Stimulated activated naive CD8-positive, alpha-beta T cell treated with anti-CD3 and anti-CD28 coated beads, Interleukin-15, Interleukin-2, amounts not matched to agents 100 ng/mL and 50 ng/mL, for 24 hours (primary cell): ENCODE measurements around the gene DZANK1.
"Not testable (repeated sequence)": the region's sequence is repeated elsewhere in the genome, so short reads cannot be mapped to it uniquely, and the experiment has no call there.

Source experiments
- H3K27ac Mint-ChIP-seq: one replicate; pipeline ENCODE4 v1.8.0; 2021; ENCODE audit warnings: mild to moderate bottlenecking, mixed read lengths
- H3K27me3 Mint-ChIP-seq: one replicate; pipeline ENCODE4 v1.8.0; 2021; ENCODE audit warnings: mixed read lengths
- H3K36me3 Mint-ChIP-seq: one replicate; pipeline ENCODE4 v1.8.0; 2021; ENCODE audit warnings: low read depth, mixed read lengths
- H3K4me1 Mint-ChIP-seq: one replicate; pipeline ENCODE4 v1.8.0; 2021; ENCODE audit warnings: low read depth, mixed read lengths
- H3K4me3 Mint-ChIP-seq: one replicate; pipeline ENCODE4 v1.8.0; 2021; ENCODE audit warnings: mild to moderate bottlenecking, mixed read lengths
- H3K9me3 Mint-ChIP-seq: one replicate; pipeline ENCODE4 v1.8.0; 2021; ENCODE audit warnings: mixed read lengths

The DZANK1 gene

DNA sequence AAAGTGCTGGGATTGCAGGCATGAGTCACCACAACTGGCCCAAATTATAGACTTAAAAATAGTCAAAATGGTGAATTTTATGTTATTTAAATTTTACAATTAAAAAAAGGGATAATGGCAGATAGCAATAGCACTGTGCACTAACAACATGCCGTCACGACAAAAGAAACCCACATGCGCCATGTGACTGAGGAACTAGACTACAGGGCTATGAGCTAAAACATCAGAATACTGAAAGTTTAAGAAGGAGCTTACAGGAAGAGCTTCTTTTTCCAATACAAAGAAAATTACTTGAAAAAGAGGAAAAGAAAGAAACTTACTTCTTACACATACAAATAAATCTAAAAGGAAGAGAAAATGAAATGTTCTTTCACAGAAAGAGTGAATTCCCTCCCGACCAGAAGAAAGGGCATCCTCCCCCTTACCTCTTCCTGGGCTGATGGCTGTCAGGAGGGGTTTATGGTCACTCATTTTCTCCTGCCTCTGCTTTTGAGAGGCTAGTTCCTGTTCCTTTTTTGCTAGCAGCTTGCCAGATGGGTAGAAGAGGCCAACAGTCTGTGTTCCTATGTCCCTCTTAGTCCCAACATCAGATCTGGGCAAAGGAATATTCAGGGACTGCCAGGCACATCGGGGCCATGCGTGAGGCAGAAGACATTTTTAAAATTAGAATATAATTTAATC lies 54.5 kb downstream of the DZANK1 start:
- Mint-ChIP-seq H3K27ac (no peak overlapping the region), H3K4me3 (no peak overlapping the region)

DNA sequence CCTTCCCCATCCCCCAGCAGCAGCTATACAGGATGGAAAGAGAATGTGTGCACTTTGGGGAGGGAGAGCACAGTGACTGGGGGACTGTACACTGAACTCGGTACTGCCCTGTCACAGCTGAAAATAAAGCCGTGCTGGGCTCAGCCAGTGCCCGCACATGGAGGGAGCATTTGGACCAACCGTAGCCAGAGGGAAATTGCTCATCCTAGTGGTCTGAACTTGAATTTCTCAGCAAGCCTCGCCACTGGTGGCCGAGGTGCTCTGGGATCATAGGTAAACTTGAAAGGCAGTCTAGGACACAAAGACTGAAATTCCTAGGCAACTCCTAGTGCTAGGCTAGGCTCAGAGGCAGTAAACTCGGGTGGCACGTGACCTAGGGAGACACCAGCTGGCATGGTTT lies 61.0 kb downstream of the DZANK1 start:
- H3K4me3 Mint-ChIP-seq = no peak overlapping the region
- no peaks in the 10 kb centered on the region for H3K9me3 Mint-ChIP-seq
- no peaks in the 10 kb centered on the region for H3K27me3 Mint-ChIP-seq
- no peaks in the 10 kb centered on the region for H3K4me1 Mint-ChIP-seq
- H3K27ac Mint-ChIP-seq = no peak overlapping the region
- H3K36me3 Mint-ChIP-seq = peaks cover 15% of the 10 kb centered on the region

More for the DNA sequence above, 54.5 kb downstream of the DZANK1 start:
- Mint-ChIP-seq H3K36me3 (no peaks in the 10 kb centered on the region), H3K9me3 (no peaks in the 10 kb centered on the region), H3K4me1 (peaks cover 5% of the 10 kb centered on the region), H3K27me3 (no peaks in the 10 kb centered on the region)

DNA sequence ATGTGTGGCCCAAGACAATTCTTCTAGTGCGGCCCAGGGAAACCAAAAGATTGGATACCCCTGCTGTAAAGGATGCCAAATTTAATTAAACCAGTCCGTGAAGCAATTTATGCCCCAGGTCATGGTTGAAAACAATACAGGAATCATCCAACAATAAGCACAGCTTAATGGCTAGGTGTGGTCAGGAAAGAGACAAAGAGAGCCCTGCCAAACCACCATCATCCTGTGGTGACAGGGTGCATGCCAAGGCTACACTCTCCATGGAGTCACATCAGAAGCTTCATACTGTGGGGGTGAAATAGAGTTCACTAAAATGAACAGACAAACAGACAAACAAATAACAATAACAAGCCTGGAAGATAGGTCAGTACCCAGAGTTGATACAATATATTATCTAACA lies 62.7 kb downstream of the DZANK1 start:
- Mint-ChIP-seq H3K9me3 (no peaks in the 10 kb centered on the region), H3K4me3 (no peak overlapping the region), H3K4me1 (no peaks in the 10 kb centered on the region), H3K27me3 (no peaks in the 10 kb centered on the region), H3K36me3 (peaks cover 15% of the 10 kb centered on the region), H3K27ac (no peak overlapping the region)

DNA sequence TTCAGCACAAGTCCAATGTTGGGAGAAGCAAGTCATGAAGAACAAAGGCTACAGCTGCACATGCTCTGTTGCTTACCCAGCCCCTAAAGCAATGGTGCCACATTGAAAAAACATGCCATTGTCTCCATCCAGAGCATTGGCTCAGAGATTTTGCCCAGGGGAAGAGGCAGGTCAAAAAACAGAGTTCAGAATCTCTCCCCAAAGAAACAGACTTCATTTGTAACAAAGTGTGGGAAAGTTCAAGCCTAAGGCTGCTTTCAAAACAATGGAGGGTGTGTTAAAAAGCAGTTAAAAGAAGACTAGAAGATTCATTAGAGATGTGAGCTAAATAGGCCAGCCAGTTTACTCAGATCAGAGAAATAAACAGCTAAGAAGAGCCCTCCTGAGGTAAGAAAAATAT lies 63.6 kb downstream of the DZANK1 start:
- no peak overlapping the region for H3K4me3 Mint-ChIP-seq
- peaks cover 17% of the 10 kb centered on the region for H3K36me3 Mint-ChIP-seq
- H3K27me3 Mint-ChIP-seq = no peaks in the 10 kb centered on the region
- no peak overlapping the region for H3K27ac Mint-ChIP-seq
- H3K9me3 Mint-ChIP-seq = no peaks in the 10 kb centered on the region
- H3K4me1 Mint-ChIP-seq = no peaks in the 10 kb centered on the region

GRCh38 chr20:18401305-18401704 lies 65.5 kb downstream of the DZANK1 start:
- H3K4me1 Mint-ChIP-seq = no peaks in the 10 kb centered on the region
- H3K36me3 Mint-ChIP-seq = peaks cover 21% of the 10 kb centered on the region
- H3K9me3 Mint-ChIP-seq = no peaks in the 10 kb centered on the region
- no peaks in the 10 kb centered on the region for H3K27me3 Mint-ChIP-seq
- no peak overlapping the region for H3K27ac Mint-ChIP-seq
- H3K4me3 Mint-ChIP-seq = no peak overlapping the region

DNA sequence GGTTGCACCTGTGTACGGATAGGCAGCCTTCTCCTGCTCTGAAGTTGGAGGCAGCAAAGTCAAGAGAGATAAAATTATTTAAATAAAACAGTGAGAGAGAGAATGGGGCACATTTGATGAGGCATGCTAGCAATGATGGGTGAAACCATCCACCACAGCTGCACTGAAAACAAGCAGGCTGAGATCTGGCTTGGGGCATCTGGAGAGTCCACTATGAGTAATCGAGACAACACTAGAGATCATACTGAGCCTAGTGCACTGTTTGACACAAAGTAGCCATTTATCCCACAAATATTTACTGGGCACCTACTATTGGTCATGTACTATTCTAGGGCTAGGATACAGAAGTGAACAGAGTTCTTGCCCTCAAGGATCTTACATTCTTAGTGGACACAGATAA lies 66.4 kb downstream of the DZANK1 start:
- H3K27ac Mint-ChIP-seq = no peak overlapping the region
- H3K27me3 Mint-ChIP-seq = no peaks in the 10 kb centered on the region
- peaks cover 21% of the 10 kb centered on the region for H3K36me3 Mint-ChIP-seq
- no peaks in the 10 kb centered on the region for H3K9me3 Mint-ChIP-seq
- H3K4me1 Mint-ChIP-seq = no peaks in the 10 kb centered on the region
- H3K4me3 Mint-ChIP-seq = no peak overlapping the region

DNA sequence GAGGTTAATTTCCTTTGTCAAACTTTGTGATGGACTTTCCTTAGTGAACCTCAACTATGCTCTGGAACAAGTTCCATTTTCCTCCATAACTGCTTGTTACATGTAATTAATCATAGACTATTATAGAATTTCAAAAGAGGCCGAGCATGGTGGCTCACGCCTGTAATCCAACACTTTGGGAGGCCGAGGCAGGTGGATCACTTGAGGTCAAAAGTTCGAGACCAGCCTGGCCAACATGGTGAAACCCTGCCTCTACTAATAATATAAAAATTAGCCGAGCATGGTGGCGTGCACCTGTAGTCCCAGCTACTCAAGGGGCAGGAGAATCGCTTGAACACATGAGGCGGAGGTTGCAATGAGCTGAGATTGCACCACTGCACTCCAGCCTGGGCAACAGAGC lies 68.1 kb downstream of the DZANK1 start:
- not testable (repeated sequence) for H3K27ac Mint-ChIP-seq, H3K9me3 Mint-ChIP-seq, H3K4me3 Mint-ChIP-seq, H3K27me3 Mint-ChIP-seq, H3K4me1 Mint-ChIP-seq
- peaks cover 17% of the 10 kb centered on the region for H3K36me3 Mint-ChIP-seq

- no peak overlapping the region for H3K4me3 Mint-ChIP-seq
- peaks cover 11% of the 10 kb centered on the region for H3K36me3 Mint-ChIP-seq
Observed at GRCh38 chr20:18397030-18397429, 69.8 kb downstream of the DZANK1 start.

GRCh38 chr20:18395544-18395943 lies 71.3 kb downstream of the DZANK1 start:
- no peaks in the 10 kb centered on the region for H3K4me1 Mint-ChIP-seq
- H3K27me3 Mint-ChIP-seq = no peaks in the 10 kb centered on the region
- no peaks in the 10 kb centered on the region for H3K9me3 Mint-ChIP-seq
- H3K4me3 Mint-ChIP-seq = no peak overlapping the region
- no peak overlapping the region for H3K27ac Mint-ChIP-seq
- peaks cover 6% of the 10 kb centered on the region for H3K36me3 Mint-ChIP-seq

More at GRCh38 chr20:18397030-18397429, 69.8 kb downstream of the DZANK1 start:
- H3K4me1 Mint-ChIP-seq = no peaks in the 10 kb centered on the region
- H3K27ac Mint-ChIP-seq = no peak overlapping the region
- H3K27me3 Mint-ChIP-seq = no peaks in the 10 kb centered on the region
- H3K9me3 Mint-ChIP-seq = no peaks in the 10 kb centered on the region

GRCh38 chr20:18394363-18394762 lies 72.5 kb downstream of the DZANK1 start:
- Mint-ChIP-seq H3K36me3 (peaks cover 6% of the 10 kb centered on the region), H3K27ac (no peak overlapping the region), H3K27me3 (no peaks in the 10 kb centered on the region), H3K4me1 (no peaks in the 10 kb centered on the region), H3K9me3 (no peaks in the 10 kb centered on the region), H3K4me3 (no peak overlapping the region)

DNA sequence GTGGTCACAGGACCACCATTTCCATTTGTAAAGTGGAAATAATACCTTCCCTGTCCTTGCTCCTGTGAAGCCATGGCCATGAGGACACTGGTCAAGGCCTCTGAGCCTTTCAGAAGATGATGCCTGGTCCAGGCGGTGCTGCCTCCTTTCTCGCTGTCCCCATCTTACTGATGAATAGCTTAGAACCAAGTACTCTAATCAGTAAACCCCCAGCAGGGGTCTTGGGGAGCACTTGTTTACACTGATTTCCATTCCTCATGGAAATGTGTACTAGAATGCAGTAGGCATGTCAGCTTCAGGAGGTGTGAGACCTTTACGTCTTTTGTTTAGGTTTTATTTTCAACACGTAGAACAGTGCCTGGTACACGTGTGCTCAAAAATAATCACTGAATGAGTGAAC lies 75.1 kb downstream of the DZANK1 start:
- Mint-ChIP-seq H3K4me3 (no peak overlapping the region), H3K9me3 (no peaks in the 10 kb centered on the region), H3K4me1 (no peaks in the 10 kb centered on the region), H3K36me3 (peaks cover 4% of the 10 kb centered on the region), H3K27ac (no peak overlapping the region), H3K27me3 (no peaks in the 10 kb centered on the region)

- peaks cover 4% of the 10 kb centered on the region for H3K36me3 Mint-ChIP-seq
- H3K4me1 Mint-ChIP-seq = no peaks in the 10 kb centered on the region
- no peaks in the 10 kb centered on the region for H3K9me3 Mint-ChIP-seq
- no peak overlapping the region for H3K4me3 Mint-ChIP-seq
- no peaks in the 10 kb centered on the region for H3K27me3 Mint-ChIP-seq
- no peak overlapping the region for H3K27ac Mint-ChIP-seq
Observed at GRCh38 chr20:18390201-18390600, 76.6 kb downstream of the DZANK1 start.

DNA sequence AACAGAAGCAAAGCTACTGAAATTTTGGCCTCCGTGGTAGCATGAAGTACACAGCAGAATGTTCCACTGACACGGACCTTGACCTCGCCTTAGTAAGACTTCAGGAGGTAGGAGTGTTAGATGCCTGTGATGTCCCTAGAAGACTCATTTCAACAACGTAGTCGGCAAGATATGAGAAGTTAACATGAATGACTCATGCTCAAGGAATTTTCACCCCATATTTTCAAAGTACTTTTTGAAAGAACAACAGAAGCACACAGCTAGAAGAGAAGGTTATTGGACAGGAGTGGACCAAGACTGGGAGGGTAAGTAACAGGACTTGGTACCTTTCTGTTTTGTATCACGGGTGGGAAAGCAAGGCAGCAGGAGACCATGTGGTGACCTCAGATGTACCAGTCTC lies 78.0 kb downstream of the DZANK1 start:
- no peak overlapping the region for H3K27ac Mint-ChIP-seq
- H3K36me3 Mint-ChIP-seq = peaks cover 4% of the 10 kb centered on the region
- H3K27me3 Mint-ChIP-seq = no peaks in the 10 kb centered on the region
- no peaks in the 10 kb centered on the region for H3K4me1 Mint-ChIP-seq
- H3K4me3 Mint-ChIP-seq = no peak overlapping the region
- H3K9me3 Mint-ChIP-seq = no peaks in the 10 kb centered on the region

- no peak overlapping the region for H3K4me3 Mint-ChIP-seq
- H3K27ac Mint-ChIP-seq = no peak overlapping the region
- peaks cover 6% of the 10 kb centered on the region for H3K36me3 Mint-ChIP-seq
- no peaks in the 10 kb centered on the region for H3K27me3 Mint-ChIP-seq
- no peaks in the 10 kb centered on the region for H3K9me3 Mint-ChIP-seq
- no peaks in the 10 kb centered on the region for H3K4me1 Mint-ChIP-seq
Observed at GRCh38 chr20:18380908-18381529, 85.8 kb downstream of the DZANK1 start.

- Mint-ChIP-seq H3K4me1 (no peaks in the 10 kb centered on the region), H3K4me3 (no peak overlapping the region), H3K27me3 (no peaks in the 10 kb centered on the region), H3K27ac (no peak overlapping the region), H3K36me3 (no peaks in the 10 kb centered on the region), H3K9me3 (no peaks in the 10 kb centered on the region)
Observed at GRCh38 chr20:18377896-18378481, 88.8 kb downstream of the DZANK1 start.

DNA sequence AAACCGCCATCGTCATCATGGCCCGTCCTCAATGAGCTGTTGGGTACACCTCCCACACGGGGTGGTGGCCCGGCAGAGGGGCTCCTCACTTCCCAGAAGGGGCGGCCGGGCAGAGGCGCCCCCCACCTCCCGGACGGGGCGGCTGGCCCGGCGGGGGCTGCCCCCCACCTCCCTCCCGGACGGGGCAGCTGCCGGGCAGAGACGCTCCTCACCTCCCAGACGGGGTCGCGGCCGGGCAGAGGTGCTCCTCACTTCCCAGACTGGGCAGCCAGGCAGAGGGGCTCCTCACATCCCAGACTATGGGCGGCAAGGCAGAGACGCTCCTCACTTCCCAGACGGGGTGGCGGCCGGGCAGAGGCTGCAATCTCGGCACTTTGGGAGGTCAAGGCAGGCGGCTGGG lies 91.3 kb downstream of the DZANK1 start:
- not testable (repeated sequence) for H3K27ac Mint-ChIP-seq, H3K27me3 Mint-ChIP-seq, H3K9me3 Mint-ChIP-seq, H3K36me3 Mint-ChIP-seq, H3K4me1 Mint-ChIP-seq, H3K4me3 Mint-ChIP-seq
